Liver (tissue), 9 donors: ENCODE measurements around the gene CNP. TPM values are rescaled to one million over a fixed set of nuclear protein-coding genes. Genes with fewer than 3 reads are reported as not detected.

ENCODE experiments used
- DNase-seq: peaks from one replicate; pipeline ENCODE4 v3.0.0-alpha.2; 2017; ENCODE audit warnings: low spot score
- H3K27ac ChIP-seq, 2 donors: one replicate each; pipeline ENCODE4 v1.7.0; 2013; ENCODE audit warnings: inconsistent platforms in 2 of 2, low read length in 2 of 2, control low read depth in 1 of 2, low read depth in 1 of 2, mild to moderate bottlenecking in 1 of 2
- H3K27me3 ChIP-seq, 4 donors: one replicate each; pipeline versions ENCODE4 v1.6.1 to v1.7.0; 2013; ENCODE audit warnings: low read length in 3 of 4, inconsistent platforms in 1 of 4, mild to moderate bottlenecking in 1 of 4, moderate library complexity in 1 of 4; ENCODE audit not compliant: control insufficient read depth in 4 of 4, insufficient read depth in 4 of 4
- H3K36me3 ChIP-seq, 4 donors: one replicate each; pipeline versions ENCODE4 v1.6.1 to v1.7.0; 2013; ENCODE audit warnings: low read length in 3 of 4, mild to moderate bottlenecking in 3 of 4, low read depth in 1 of 4, moderate library complexity in 1 of 4; ENCODE audit not compliant: control insufficient read depth in 4 of 4, insufficient read depth in 3 of 4
- H3K4me1 ChIP-seq, 4 donors: one replicate each; pipeline versions ENCODE4 v1.6.1 to v1.7.0; 2013; ENCODE audit warnings: low read length in 3 of 4, mild to moderate bottlenecking in 3 of 4, moderate library complexity in 1 of 4; ENCODE audit not compliant: control insufficient read depth in 4 of 4, insufficient read depth in 4 of 4
- H3K4me3 ChIP-seq, 3 donors: one replicate each; pipeline versions ENCODE4 v1.6.1 to v1.7.0; 2013; ENCODE audit warnings: low read length in 3 of 3, control low read depth in 1 of 3, low read depth in 1 of 3, mild to moderate bottlenecking in 1 of 3
- H3K9ac ChIP-seq, 2 donors: one replicate each; pipeline ENCODE4 v1.7.0; 2013; ENCODE audit warnings: low read length in 2 of 2, mild to moderate bottlenecking in 2 of 2, moderate library complexity in 2 of 2, control low read depth in 1 of 2, low read depth in 1 of 2
- H3K9me3 ChIP-seq, 4 donors: one replicate each; pipeline versions ENCODE4 v1.6.1 to v1.7.0; 2013; ENCODE audit warnings: low read length in 3 of 4; ENCODE audit not compliant: control insufficient read depth in 4 of 4
- ATF3 ChIP-seq: IDR thresholded peaks from 2 replicates; pipeline ENCODE4 v1.6.1; 2016; ENCODE audit warnings: antibody characterized with exemption
- CTCF ChIP-seq: fragments of 150-350 bp; IDR thresholded peaks from 2 replicates; pipeline ENCODE4 v1.5.1; 2017; ENCODE audit warnings: improper control_type of control experiment, low read depth, low read length; ENCODE audit not compliant: missing input control
- EGR1 ChIP-seq, 2 donors: IDR thresholded peaks; 2 replicates each; pipeline ENCODE4 v1.6.1; 2016 to 2018; ENCODE audit warnings: antibody characterized with exemption in 2 of 2, low read depth in 2 of 2
- FOXA1 ChIP-seq: IDR thresholded peaks from 2 replicates; pipeline ENCODE4 v1.6.1; 2016; ENCODE audit warnings: antibody characterized with exemption
- FOXA2 ChIP-seq: IDR thresholded peaks from 2 replicates; pipeline ENCODE4 v1.6.1; 2016; ENCODE audit warnings: antibody characterized with exemption
- GABPA ChIP-seq, 2 donors: IDR thresholded peaks in 1 of 2; conservative IDR thresholded peaks in 1 of 2; 2 replicates each; pipeline ENCODE4 v1.6.1; 2016; ENCODE audit warnings: antibody characterized with exemption in 2 of 2, mild to moderate bottlenecking in 1 of 2, moderate library complexity in 1 of 2
- HNF4A ChIP-seq, 2 donors: conservative IDR thresholded peaks; 2 replicates each; pipeline ENCODE4 v1.6.1; 2016; ENCODE audit warnings: antibody characterized with exemption in 2 of 2, mild to moderate bottlenecking in 2 of 2
- HNF4G ChIP-seq: IDR thresholded peaks from 2 replicates; pipeline ENCODE4 v1.6.1; 2016; ENCODE audit warnings: antibody characterized with exemption
- JUND ChIP-seq, 2 donors: IDR thresholded peaks; 2 replicates each; pipeline ENCODE4 v1.6.1; 2016; ENCODE audit warnings: antibody characterized with exemption in 2 of 2
- MAX ChIP-seq: IDR thresholded peaks from 2 replicates; pipeline ENCODE4 v1.6.1; 2016; ENCODE audit warnings: antibody characterized with exemption
- NR2F2 ChIP-seq: IDR thresholded peaks from 2 replicates; pipeline ENCODE4 v1.6.1; 2016; ENCODE audit warnings: antibody characterized with exemption
- RAD21 ChIP-seq, 2 donors: IDR thresholded peaks; 2 replicates each; pipeline ENCODE4 v1.6.1; 2016; ENCODE audit warnings: antibody characterized with exemption in 2 of 2, mild to moderate bottlenecking in 2 of 2
- REST ChIP-seq: IDR thresholded peaks from 2 replicates; pipeline ENCODE4 v1.6.1; 2016; ENCODE audit warnings: antibody characterized with exemption, mild to moderate bottlenecking
- RXRA ChIP-seq, 2 donors: IDR thresholded peaks; 2 replicates each; pipeline ENCODE4 v1.6.1; 2017 to 2018; ENCODE audit warnings: antibody characterized with exemption in 2 of 2, mild to moderate bottlenecking in 1 of 2
- SP1 ChIP-seq: IDR thresholded peaks from 2 replicates; pipeline ENCODE4 v1.6.1; 2018; ENCODE audit warnings: antibody characterized with exemption, mild to moderate bottlenecking
- TAF1 ChIP-seq: conservative IDR thresholded peaks from 2 replicates; pipeline ENCODE4 v1.6.1; 2016; ENCODE audit warnings: antibody characterized with exemption, mild to moderate bottlenecking
- YY1 ChIP-seq: IDR thresholded peaks from 2 replicates; pipeline ENCODE4 v1.6.1; 2016; ENCODE audit warnings: antibody characterized with exemption, mild to moderate bottlenecking
- ZBTB33 ChIP-seq: IDR thresholded peaks from 2 replicates; pipeline ENCODE4 v1.6.1; 2016; ENCODE audit warnings: antibody characterized with exemption
- WGBS: extraction: QIAGEN DNeasy Blood & Tissue Kit; methylation state at CpG from one replicate; pipeline ENCODE4 v1.1.7; 2013; 5-methylcytosine and 5-hydroxymethylcytosine counted together
- polyA plus RNA-seq, 2 donors: library from polyadenylated mRNA; stranded (reverse) in 1 of 2; unstranded in 1 of 2; fragments of 200-250 nt in 1 of 2; fragments of >200 nt in 1 of 2; fragmentation: Nextera tagmentation in 1 of 2; extraction: Ambion mirVana in 1 of 2; gene quantifications; one replicate each; pipeline versions ENCODE4 v1.2.1 to v1.2.3, GENCODE V29; 2013 to 2015
- total RNA-seq, 2 donors: library from RNA; depleted of rRNA; stranded (reverse); fragments of >200 nt; gene quantifications; one replicate each; pipeline ENCODE4 v1.2.3, GENCODE V29; 2014
- donor health status: healthy.
- donor health status: healthy.
- donor health status: healthy.
- donor health status: healthy.
- donor health status: healthy.

The CNP gene
- total and polyA plus RNA-seq, 4 donors = 25.3 to 38.3 (median 30.2) TPM

GRCh38 chr17:42018988-42019387 lies 52.4 kb downstream of the CNP start (continued):
- no peak for TF ChIP-seq CTCF
- TF ChIP-seq FOXA2 = no peak

- WGBS = 7% methylated on average over 49 of the region's 49 CpGs
These were observed 53.2 kb downstream of the CNP start, which contains the start of gene NKIRAS2 for GRCh38 chr17:42019509-42020404. TSS of gene NKIRAS2 (plus strand) at chr17:42020090. CDS start at chr17:42021578, 1,488 bp downstream.

More at GRCh38 chr17:42019509-42020404, 53.2 kb downstream of the CNP start, which contains the start of gene NKIRAS2:
- Histone ChIP-seq H3K9ac (peak within 1 kb of the TSS; percentile 75 to 97), H3K27ac (peak within 1 kb of the TSS; percentile 57 to 65), H3K27me3 (no peaks in the 10 kb centered on the region), H3K9me3 (no peaks in the 10 kb centered on the region), H3K4me3 (peak within 1 kb of the TSS; percentile 71 to 87 (median 82)), H3K4me1 (peaks cover 6 to 55% (median 46%) of the 10 kb centered on the region in 4 donors), H3K36me3 (peaks cover 3 to 8% (median 7%) of the 10 kb centered on the region in 4 donors)
- TF ChIP-seq TAF1 = no peak
- TF ChIP-seq MAX = no peak
- TF ChIP-seq NR2F2 = no peak
- peak; percentile 57 to 93 for TF ChIP-seq GABPA (IDR thresholded peaks at IDR 0.05 in 1 of 2, conservative IDR thresholded peaks at IDR 0.05 in 1 of 2)
- TF ChIP-seq RXRA (IDR thresholded peaks at IDR 0.05) = no peak
- no peak for TF ChIP-seq FOXA1
- TF ChIP-seq RAD21 (IDR thresholded peaks at IDR 0.05) = peak; percentile 56 to 72
- no peak for TF ChIP-seq ZBTB33
- TF ChIP-seq HNF4G = no peak
- no peak for TF ChIP-seq ATF3
- TF ChIP-seq JUND (IDR thresholded peaks at IDR 0.05) = peak in 1 of 2 donors; percentile 9
- peak in 1 of 2 donors; percentile 67 for TF ChIP-seq EGR1 (IDR thresholded peaks at IDR 0.05; ENCODE audit: low read depth in 2 of 2)
- TF ChIP-seq YY1 = peak; percentile 61
- peak; percentile 90 for TF ChIP-seq CTCF
- TF ChIP-seq REST = no peak
- TF ChIP-seq FOXA2 = no peak
- TF ChIP-seq HNF4A (conservative IDR thresholded peaks at IDR 0.05) = peak in 1 of 2 donors; percentile 22
- TF ChIP-seq SP1 = peak; percentile 41
- peak; percentile 93 for DNase-seq
